Memory B cell (primary cell): ENCODE data around the gene ACSF3.

Experiments used
- ATAC-seq: fragments of 150-1000 bp; cut with Tn5 transposase; 2 replicates; pipeline ENCODE4 v1.10.0; 2021; ENCODE audit warnings: low read depth, mild to moderate bottlenecking, moderate library complexity
- DNase-seq, 2 donors: peaks; one replicate each; pipeline ENCODE4 v3.0.0; 2022; ENCODE audit warnings: low spot score in 2 of 2
- H3K27ac Mint-ChIP-seq: one replicate; pipeline ENCODE4 v1.8.0; 2022; ENCODE audit warnings: mild to moderate bottlenecking, moderate library complexity, mixed read lengths
- H3K27me3 Mint-ChIP-seq: one replicate; pipeline ENCODE4 v1.8.0; 2022; ENCODE audit warnings: mixed read lengths
- H3K36me3 Mint-ChIP-seq: one replicate; pipeline ENCODE4 v1.8.0; 2022; ENCODE audit warnings: mild to moderate bottlenecking, mixed read lengths
- H3K4me1 Mint-ChIP-seq: one replicate; pipeline ENCODE4 v1.8.0; 2022; ENCODE audit warnings: mixed read lengths
- H3K4me3 Mint-ChIP-seq: one replicate; pipeline ENCODE4 v1.8.0; 2022; ENCODE audit warnings: mild to moderate bottlenecking, moderate library complexity, mixed read lengths
- H3K9me3 Mint-ChIP-seq: one replicate; pipeline ENCODE4 v1.8.0; 2022; ENCODE audit warnings: mixed read lengths

ACSF3 gene

GRCh38 chr16:89052191-89052889 lies 41.3 kb upstream of the ACSF3 start:
- ATAC-seq (no peak), DNase-seq (no peak)
- Mint-ChIP-seq H3K27me3 (peaks cover 10% of the 10 kb centered on the region), H3K9me3 (no peaks in the 10 kb centered on the region), H3K27ac (peak overlapping the region; percentile 74), H3K4me1 (peaks cover 7% of the 10 kb centered on the region), H3K4me3 (peak overlapping the region; percentile 84), H3K36me3 (no peaks in the 10 kb centered on the region)

GRCh38 chr16:89052890-89053724 lies 40.5 kb upstream of the ACSF3 start:
- ATAC-seq: peak; percentile 34
- H3K4me1 Mint-ChIP-seq: peaks cover 7% of the 10 kb centered on the region
- H3K4me3 Mint-ChIP-seq: peak overlapping the region; percentile 84
- peak overlapping the region; percentile 74 for H3K27ac Mint-ChIP-seq
- DNase-seq: no peak
- peaks cover 9% of the 10 kb centered on the region for H3K27me3 Mint-ChIP-seq
- no peaks in the 10 kb centered on the region for H3K9me3 Mint-ChIP-seq
- no peaks in the 10 kb centered on the region for H3K36me3 Mint-ChIP-seq

GRCh38 chr16:89053725-89054029 lies 40.0 kb upstream of the ACSF3 start:
- no peak overlapping the region for H3K4me3 Mint-ChIP-seq
- H3K27ac Mint-ChIP-seq: no peak overlapping the region
- no peaks in the 10 kb centered on the region for H3K9me3 Mint-ChIP-seq
- DNase-seq: no peak
- H3K36me3 Mint-ChIP-seq: no peaks in the 10 kb centered on the region
- peaks cover 7% of the 10 kb centered on the region for H3K4me1 Mint-ChIP-seq
- no peak for ATAC-seq
- H3K27me3 Mint-ChIP-seq: peaks cover 9% of the 10 kb centered on the region

- H3K4me3 Mint-ChIP-seq: no peak overlapping the region
- H3K9me3 Mint-ChIP-seq: no peaks in the 10 kb centered on the region
- peaks cover 6% of the 10 kb centered on the region for H3K27me3 Mint-ChIP-seq
- ATAC-seq (no peak), DNase-seq (no peak)
- H3K27ac Mint-ChIP-seq: no peak overlapping the region
- peaks cover 2% of the 10 kb centered on the region for H3K36me3 Mint-ChIP-seq
- peaks cover 7% of the 10 kb centered on the region for H3K4me1 Mint-ChIP-seq
These were observed 39.4 kb upstream of the ACSF3 start for GRCh38 chr16:89054261-89054661.

- peaks cover 5% of the 10 kb centered on the region for H3K27me3 Mint-ChIP-seq
- H3K4me3 Mint-ChIP-seq: no peak overlapping the region
- H3K9me3 Mint-ChIP-seq: no peaks in the 10 kb centered on the region
- DNase-seq: no peak
- H3K27ac Mint-ChIP-seq: no peak overlapping the region
- H3K36me3 Mint-ChIP-seq: peaks cover 2% of the 10 kb centered on the region
- H3K4me1 Mint-ChIP-seq: peaks cover 7% of the 10 kb centered on the region
- ATAC-seq: no peak
These were observed 38.9 kb upstream of the ACSF3 start for GRCh38 chr16:89054714-89055113.

- H3K4me1 Mint-ChIP-seq: peaks cover 9% of the 10 kb centered on the region
- DNase-seq: no peak
These were observed 38.3 kb upstream of the ACSF3 start for GRCh38 chr16:89055313-89055712.

GRCh38 chr16:89055894-89056555 lies 37.6 kb upstream of the ACSF3 start:
- H3K9me3 Mint-ChIP-seq: no peaks in the 10 kb centered on the region
- H3K27ac Mint-ChIP-seq: no peak overlapping the region
- H3K27me3 Mint-ChIP-seq: peaks cover 4% of the 10 kb centered on the region
- no peak overlapping the region for H3K4me3 Mint-ChIP-seq
- H3K36me3 Mint-ChIP-seq: peaks cover 2% of the 10 kb centered on the region
- ATAC-seq (no peak), DNase-seq (no peak)
- H3K4me1 Mint-ChIP-seq: peaks cover 13% of the 10 kb centered on the region

More at GRCh38 chr16:89055313-89055712, 38.3 kb upstream of the ACSF3 start:
- H3K4me3 Mint-ChIP-seq: no peak overlapping the region
- H3K36me3 Mint-ChIP-seq: peaks cover 2% of the 10 kb centered on the region
- no peak for ATAC-seq
- H3K27ac Mint-ChIP-seq: no peak overlapping the region
- H3K27me3 Mint-ChIP-seq: peaks cover 4% of the 10 kb centered on the region
- no peaks in the 10 kb centered on the region for H3K9me3 Mint-ChIP-seq

- no peak for ATAC-seq
- Mint-ChIP-seq H3K36me3 (peaks cover 2% of the 10 kb centered on the region), H3K4me1 (peaks cover 18% of the 10 kb centered on the region), H3K27ac (no peak overlapping the region), H3K9me3 (no peaks in the 10 kb centered on the region), H3K27me3 (peaks cover 4% of the 10 kb centered on the region), H3K4me3 (no peak overlapping the region)
- no peak for DNase-seq
These were observed 37.1 kb upstream of the ACSF3 start for GRCh38 chr16:89056592-89056991.

- Mint-ChIP-seq H3K36me3 (peaks cover 2% of the 10 kb centered on the region), H3K9me3 (no peaks in the 10 kb centered on the region), H3K4me1 (peaks cover 23% of the 10 kb centered on the region), H3K27me3 (peaks cover 2% of the 10 kb centered on the region), H3K27ac (peak overlapping the region; percentile 78), H3K4me3 (no peak overlapping the region)
- ATAC-seq (no peak), DNase-seq (no peak)
These were observed 35.9 kb upstream of the ACSF3 start for GRCh38 chr16:89057738-89058137.

- peaks cover 2% of the 10 kb centered on the region for H3K36me3 Mint-ChIP-seq
- H3K27me3 Mint-ChIP-seq: no peaks in the 10 kb centered on the region
- H3K4me3 Mint-ChIP-seq: no peak overlapping the region
- peaks cover 25% of the 10 kb centered on the region for H3K4me1 Mint-ChIP-seq
- DNase-seq: no peak
- ATAC-seq: no peak
- no peaks in the 10 kb centered on the region for H3K9me3 Mint-ChIP-seq
- H3K27ac Mint-ChIP-seq: no peak overlapping the region
These were observed 34.8 kb upstream of the ACSF3 start for GRCh38 chr16:89058812-89059211.

- DNase-seq (peak; percentile 63 to 77), ATAC-seq (peak; percentile 90)
- Mint-ChIP-seq H3K4me1 (peaks cover 31% of the 10 kb centered on the region), H3K4me3 (peak overlapping the region; percentile 39), H3K27ac (peak overlapping the region; percentile 97), H3K36me3 (peaks cover 2% of the 10 kb centered on the region), H3K9me3 (no peaks in the 10 kb centered on the region), H3K27me3 (no peaks in the 10 kb centered on the region)
These were observed 33.4 kb upstream of the ACSF3 start for GRCh38 chr16:89060207-89060794.

GRCh38 chr16:89061086-89061485 lies 32.6 kb upstream of the ACSF3 start:
- Mint-ChIP-seq H3K9me3 (no peaks in the 10 kb centered on the region), H3K4me3 (peak overlapping the region; percentile 46), H3K27ac (peak overlapping the region; percentile 97), H3K4me1 (peaks cover 38% of the 10 kb centered on the region), H3K27me3 (no peaks in the 10 kb centered on the region), H3K36me3 (peaks cover 2% of the 10 kb centered on the region)
- ATAC-seq (no peak), DNase-seq (no peak)

GRCh38 chr16:89061590-89062380 lies 31.9 kb upstream of the ACSF3 start:
- H3K27me3 Mint-ChIP-seq: no peaks in the 10 kb centered on the region
- H3K4me3 Mint-ChIP-seq: peak overlapping the region; percentile 46
- DNase-seq (no peak), ATAC-seq (no peak)
- peaks cover 39% of the 10 kb centered on the region for H3K4me1 Mint-ChIP-seq
- H3K9me3 Mint-ChIP-seq: no peaks in the 10 kb centered on the region
- peaks cover 2% of the 10 kb centered on the region for H3K36me3 Mint-ChIP-seq
- H3K27ac Mint-ChIP-seq: peak overlapping the region; percentile 97
